Endometrium (tissue), 2 donors: ENCODE measurements around the gene ZNF565.
"Not testable (repeated sequence)": the region's sequence is repeated elsewhere in the genome, so short reads cannot be mapped to it uniquely, and the experiment has no call there.

Source experiments
- FAIRE-seq: peaks from 2 replicates; lab custom pipeline; 2012; peaks lifted over from hg19 to GRCh38; lab: Jason Lieb, UNC
- donor health status: control.
- donor health status: control.

ZNF565 gene

DNA sequence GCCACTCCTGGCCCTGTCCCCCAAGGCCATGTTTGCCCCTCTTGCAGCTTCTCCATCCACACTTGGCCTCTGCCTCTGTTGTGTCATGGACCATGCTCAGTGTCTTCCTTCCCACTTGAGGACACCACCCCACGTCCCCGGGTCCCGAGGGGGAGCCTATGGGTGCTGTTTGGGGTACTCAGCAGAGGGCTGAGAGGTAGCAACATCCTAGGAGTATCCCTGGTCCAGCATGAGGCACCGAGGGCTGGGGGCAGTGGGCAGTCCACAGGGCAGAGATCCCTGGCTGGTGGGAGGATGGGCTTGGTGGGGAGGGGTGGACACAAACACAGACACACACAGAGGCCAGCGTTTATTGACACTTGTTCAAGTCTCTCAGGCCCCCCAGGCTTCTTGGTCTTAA lies 63.9 kb downstream of the ZNF565 start:
- no peak for FAIRE-seq

DNA sequence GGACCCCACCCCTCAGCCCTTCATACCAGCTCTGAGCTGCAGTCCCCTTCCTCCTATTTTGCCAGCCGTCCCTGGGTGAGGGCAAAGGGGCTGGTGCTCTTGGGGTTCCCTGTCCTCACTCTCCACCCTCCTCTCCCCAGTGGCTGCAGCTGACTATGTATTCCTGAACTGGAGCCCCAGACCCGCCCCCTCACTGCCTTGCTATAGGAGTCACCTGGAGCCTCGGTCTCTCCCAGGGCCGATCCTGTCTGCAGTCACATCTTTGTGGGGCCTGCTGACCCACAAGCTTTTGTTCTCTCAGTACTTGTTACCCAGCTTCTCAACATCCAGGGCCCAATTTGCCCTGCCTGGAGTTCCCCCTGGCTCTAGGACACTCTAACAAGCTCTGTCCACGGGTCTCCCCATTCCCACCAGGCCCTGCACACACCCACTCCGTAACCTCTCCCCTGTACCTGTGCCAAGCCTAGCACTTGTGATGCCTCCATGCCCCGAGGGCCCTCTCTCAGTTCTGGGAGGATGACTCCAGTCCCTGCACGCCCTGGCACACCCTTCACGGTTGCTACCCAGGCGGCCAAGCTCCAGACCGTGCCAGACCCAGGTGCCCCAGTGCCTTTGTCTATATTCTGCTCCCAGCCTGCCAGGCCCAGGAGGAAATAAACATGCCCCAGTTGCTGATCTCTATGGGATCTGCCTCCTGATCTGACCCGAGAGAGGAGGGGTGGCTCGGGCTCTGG lies 64.6 kb downstream of the ZNF565 start:
- no peak for FAIRE-seq

DNA sequence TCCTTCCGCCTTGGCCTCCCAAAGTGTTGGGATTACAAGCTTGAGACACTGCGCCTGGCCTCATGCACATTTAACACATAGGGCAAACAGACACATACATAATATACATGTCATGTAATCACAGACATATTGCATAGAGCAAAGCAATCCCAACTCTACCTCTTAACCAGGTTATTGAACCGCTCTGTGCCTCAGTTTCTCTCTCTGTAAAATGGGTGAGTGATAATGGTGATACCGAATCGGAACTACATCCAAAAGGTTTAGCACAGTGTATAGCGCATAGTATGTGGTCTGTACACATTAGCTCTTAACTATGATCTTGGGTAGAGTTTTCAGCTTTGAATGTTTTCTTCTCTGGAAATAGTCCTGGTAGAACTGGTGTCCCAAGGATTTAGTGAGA lies 69.8 kb downstream of the ZNF565 start:
- FAIRE-seq = no peak

DNA sequence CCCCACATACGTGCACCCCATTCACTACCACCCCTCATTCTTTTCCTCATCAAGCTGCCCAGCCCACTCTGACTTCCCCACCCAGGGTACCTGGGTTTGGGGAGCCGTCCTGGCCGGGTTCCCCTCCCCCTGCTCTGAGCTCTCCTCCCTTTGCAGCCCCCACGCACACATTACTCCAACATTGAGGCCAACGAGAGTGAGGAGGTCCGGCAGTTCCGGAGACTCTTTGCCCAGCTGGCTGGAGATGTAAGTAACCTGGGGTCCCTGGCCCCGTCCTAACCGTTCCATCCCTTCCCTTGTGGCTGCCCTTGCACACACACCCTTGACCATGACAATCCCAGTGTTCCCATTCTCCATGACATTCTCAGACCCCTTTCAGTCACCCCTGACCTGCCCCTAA lies 72.0 kb downstream of the ZNF565 start:
- FAIRE-seq = no peak

DNA sequence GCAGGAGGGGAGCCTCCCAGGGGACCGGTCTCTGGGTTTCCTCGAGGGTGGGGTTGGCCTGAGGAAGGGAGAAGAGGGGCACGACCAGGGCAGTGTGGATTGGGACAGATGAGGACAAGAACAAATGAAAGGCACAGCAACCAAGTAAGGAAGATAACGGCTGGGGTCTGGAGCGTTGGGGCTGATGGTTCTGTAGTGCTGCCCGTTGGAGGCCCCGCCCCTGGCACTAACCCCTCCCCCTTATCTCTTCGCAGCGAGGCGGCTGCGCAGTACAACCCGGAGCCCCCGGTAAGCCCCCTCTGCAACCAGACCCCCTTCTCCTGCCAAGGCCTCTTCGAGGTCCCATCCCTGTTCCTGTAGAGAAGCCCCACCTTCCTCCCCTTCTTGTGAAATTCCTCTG lies 72.4 kb downstream of the ZNF565 start:
- no peak for FAIRE-seq

DNA sequence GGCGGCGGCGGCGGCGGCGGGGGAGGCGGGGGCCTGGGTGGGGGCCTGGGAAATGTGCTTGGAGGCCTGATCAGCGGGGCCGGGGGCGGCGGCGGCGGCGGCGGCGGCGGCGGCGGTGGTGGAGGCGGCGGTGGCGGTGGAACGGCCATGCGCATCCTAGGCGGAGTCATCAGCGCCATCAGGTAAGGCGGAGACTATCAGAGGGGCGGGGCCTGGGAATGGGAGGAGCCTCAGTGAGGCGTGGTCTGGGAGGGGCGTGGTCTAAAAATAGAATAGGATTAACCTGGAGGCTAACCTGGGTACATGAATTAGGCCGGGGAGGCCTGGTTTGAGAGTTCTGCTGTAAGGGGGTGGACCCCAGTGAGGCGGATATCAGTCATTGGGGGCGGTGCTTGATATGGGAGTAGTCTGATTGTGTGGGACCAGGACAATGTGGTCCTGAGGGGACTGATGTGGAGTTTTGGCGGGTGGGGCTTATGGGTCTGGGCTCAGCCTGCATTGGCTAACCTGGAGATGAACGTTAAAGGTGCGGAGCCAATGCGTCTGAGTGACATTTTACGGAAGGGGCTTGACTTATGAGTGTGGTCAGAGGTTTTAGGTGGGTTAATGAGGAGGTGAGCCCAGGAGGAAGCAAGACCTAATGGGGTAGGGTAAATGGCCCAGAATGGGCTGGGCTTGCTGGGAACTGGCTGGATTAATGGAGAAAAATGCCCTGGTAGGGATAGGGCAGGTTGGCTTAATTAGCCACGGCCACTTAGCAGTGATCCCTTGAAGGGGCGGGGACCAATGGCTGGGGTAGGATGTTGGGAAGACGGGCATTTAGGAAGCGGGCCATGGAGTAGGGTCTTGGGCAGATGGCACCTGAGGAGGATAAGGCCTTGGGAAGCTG lies 73.2 kb downstream of the ZNF565 start:
- FAIRE-seq = no peak

DNA sequence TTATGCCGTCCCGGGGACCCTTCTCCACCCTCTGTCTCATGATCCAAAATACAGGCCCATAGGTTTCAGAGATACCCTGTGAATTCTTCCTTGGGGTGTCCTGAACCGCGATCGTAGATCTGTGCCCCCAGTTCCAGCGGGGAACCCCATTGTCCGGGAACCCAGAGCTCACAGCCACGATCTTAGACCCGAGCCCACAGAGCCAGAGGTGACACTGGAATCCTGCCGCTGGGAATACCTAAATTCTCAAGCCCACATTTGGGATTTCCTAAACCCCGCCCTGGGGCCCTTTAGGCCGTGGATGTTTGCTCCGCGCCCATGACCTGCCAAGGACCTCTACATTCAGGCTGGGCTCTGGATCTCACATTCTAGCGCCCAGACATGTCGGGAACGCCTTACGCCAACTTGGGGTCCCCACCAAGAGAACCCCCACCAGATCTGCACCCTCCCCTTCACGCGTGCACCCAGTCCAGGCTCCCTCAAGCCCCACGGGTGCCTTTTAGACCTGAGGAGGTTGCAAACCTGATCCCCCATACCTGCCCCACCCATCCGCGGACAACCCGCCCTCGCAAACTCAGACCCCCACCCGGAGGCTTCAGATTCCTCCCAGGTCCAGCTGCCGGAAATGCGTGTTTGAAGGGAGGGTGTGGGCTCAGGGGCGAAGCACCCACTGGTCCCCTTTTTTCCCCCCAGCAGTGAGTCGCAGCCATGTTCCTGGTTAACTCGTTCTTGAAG lies 74.0 kb downstream of the ZNF565 start:
- FAIRE-seq = no peak

DNA sequence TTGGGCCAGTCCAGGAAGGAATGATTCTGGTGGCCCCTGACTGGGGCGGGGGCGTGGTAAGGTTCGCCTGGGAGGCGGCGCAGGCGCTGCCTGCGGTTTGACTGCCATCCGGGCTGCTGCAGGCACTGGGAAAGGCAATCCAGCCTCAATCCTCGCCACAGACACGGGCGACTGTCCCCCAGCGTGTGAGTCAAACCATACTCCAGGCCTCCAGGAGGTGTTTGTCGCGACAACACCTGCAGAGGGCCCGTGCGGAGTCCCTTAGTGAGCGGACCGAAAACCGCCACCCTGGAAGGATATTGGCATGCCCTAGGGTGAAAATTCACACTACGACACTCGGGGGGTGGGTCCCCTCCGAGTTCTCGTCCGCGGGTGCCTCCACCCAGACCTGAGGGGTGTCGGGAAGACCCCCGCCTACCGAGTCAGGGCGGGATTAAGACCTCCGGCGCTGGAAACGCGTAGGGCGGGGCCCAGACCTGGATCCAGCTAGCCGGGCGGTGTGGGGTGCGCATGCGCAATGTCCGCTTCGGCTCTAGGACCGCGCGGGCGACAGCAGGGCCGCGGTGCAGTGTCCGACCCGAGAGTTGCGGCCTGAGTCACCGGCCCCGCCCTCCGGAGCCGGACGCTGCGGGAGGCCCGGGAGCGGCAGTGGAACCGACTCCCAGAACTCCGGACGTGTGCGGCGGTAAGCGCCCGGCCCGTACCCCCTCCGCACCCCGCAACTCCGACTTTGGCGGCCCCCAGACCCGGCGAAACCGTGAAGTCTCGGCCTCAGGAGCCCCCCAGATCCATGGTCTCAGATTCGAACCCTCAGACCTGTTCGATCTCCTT lies 74.8 kb downstream of the ZNF565 start, which contains the start of gene CAPNS1:
TSS of gene CAPNS1 (plus strand) at position 594 of the 831 bp plus-strand sequence. CDS start 946 bp downstream, outside the sequence.
- peak; percentile 46 for FAIRE-seq

DNA sequence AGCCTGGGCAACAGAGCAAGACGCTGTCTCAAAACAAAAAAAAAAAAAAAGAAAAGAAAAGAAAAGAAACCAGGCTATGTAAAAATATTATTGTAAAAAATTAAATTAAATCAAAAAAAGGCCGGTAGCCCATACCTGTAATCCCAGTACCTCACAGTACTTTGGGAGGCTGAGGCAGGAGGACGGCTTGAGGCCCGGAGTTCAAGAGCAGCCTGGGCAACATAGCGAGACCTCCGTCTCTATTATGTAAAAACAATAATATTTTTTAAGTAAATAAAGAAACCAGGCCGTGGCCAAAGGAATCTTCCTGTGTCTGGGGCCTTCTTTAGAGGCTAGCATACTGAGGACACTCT lies 75.4 kb downstream of the ZNF565 start:
- FAIRE-seq = no peak

DNA sequence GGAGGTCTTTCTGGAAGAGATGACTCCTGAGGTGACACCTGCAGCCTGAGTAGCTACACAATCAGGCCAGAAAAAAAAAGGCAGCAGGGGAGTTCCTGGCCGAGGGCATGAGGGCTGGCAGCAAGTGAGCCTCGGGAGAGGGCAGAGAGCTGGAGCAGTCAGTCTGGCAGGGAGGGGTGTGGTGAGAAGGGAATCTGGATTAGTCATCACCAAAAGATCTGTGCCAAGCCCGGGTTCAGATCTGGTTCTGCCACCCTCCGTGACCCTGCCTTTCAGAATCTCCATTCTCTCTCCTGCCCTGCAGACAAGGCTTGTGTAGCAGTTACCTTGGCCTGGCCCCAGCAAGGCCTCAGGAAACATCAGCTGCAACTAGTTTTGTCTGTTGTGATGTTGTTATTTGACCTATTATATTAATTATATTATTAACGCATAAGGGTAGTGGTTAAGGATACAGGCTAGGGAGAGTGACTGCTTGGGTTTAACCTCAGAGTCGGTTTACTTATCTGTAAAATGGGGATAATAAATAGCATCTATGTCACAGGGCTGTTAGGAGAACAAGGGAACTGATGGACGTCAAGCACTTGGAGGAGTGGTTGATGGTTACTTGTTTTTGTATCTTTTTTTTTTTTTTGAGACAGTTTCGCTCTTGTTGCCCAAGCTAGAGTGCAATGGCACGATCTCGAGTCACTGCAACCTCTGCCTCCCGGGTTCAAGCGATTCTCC lies 77.3 kb downstream of the ZNF565 start:
- no peak for FAIRE-seq

DNA sequence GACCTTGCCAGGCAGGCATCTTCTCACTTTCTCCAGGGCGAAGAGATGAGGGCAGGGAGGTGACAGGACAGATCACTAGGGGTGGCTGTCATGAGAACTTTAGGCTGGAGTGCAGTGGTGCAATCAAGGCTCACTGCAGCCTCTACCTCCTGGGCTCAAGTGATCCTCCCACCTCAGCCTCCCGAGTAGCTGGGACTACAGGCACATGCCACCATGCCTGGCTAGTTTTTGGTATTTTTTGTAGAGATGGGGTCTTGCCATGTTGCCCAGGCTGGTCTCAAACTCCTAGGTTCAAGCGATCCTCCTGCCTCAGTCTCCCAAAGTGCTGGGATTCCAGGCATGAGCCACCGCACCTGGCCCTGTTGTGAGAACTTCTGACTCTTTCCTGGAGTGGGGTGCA lies 79.6 kb downstream of the ZNF565 start:
- FAIRE-seq = not testable (repeated sequence)
